ENCODE measurements around the gene KLHL20. TPM values are rescaled to one million over a fixed set of nuclear protein-coding genes. Genes with fewer than 3 reads are reported as not detected.
"Not testable (repeated sequence)": the region's sequence is repeated elsewhere in the genome, so short reads cannot be mapped to it uniquely, and the experiment has no call there.

The KLHL20 gene
- total RNA-seq, 2 donors from 2014 or later: 25.8 to 27.2 TPM

- no peak for DNase-seq (ENCODE audit: low spot score)
- intact Hi-C loops (cut with DNase I): no loop called here
Observed at GRCh38 chr1:173742203-173742886, 27.6 kb downstream of the KLHL20 start.

GRCh38 chr1:173744651-173745050, 29.9 kb downstream of the KLHL20 start:
- intact Hi-C loops (cut with DNase I): no loop called here
- DNase-seq (ENCODE audit: low spot score): no peak

- no peak for DNase-seq (ENCODE audit: low spot score)
- intact Hi-C loops (cut with DNase I): no loop called here
Observed at GRCh38 chr1:173749137-173749536, 34.4 kb downstream of the KLHL20 start.

GRCh38 chr1:173753830-173754229, 39.0 kb downstream of the KLHL20 start:
- intact Hi-C loops (cut with DNase I): no loop called here
- DNase-seq (ENCODE audit: low spot score): no peak

GRCh38 chr1:173757666-173758065, 42.9 kb downstream of the KLHL20 start:
- intact Hi-C loops (cut with DNase I): no loop called here

GRCh38 chr1:173758110-173758509, 43.3 kb downstream of the KLHL20 start:
- intact Hi-C loops (cut with DNase I): no loop called here

More at GRCh38 chr1:173757666-173758065, 42.9 kb downstream of the KLHL20 start:
- DNase-seq (ENCODE audit: low spot score): no peak

GRCh38 chr1:173758980-173759379, 44.2 kb downstream of the KLHL20 start:
- intact Hi-C loops (cut with DNase I): no loop called here
- DNase-seq (ENCODE audit: low spot score): no peak

More at GRCh38 chr1:173758110-173758509, 43.3 kb downstream of the KLHL20 start:
- DNase-seq (ENCODE audit: low spot score): no peak

- DNase-seq (ENCODE audit: low spot score); intact Hi-C loops (cut with DNase I): not testable (repeated sequence)
Observed at GRCh38 chr1:173764331-173764730, 49.5 kb downstream of the KLHL20 start.

GRCh38 chr1:173768206-173768605, 53.4 kb downstream of the KLHL20 start:
- intact Hi-C loops (cut with DNase I): no loop called here
- DNase-seq (ENCODE audit: low spot score): no peak

GRCh38 chr1:173768827-173769226, 54.0 kb downstream of the KLHL20 start:
- intact Hi-C loops (cut with DNase I): no loop called here
- DNase-seq (ENCODE audit: low spot score): no peak

- DNase-seq (ENCODE audit: low spot score); intact Hi-C loops (cut with DNase I): not testable (repeated sequence)
Observed at GRCh38 chr1:173770330-173770729, 55.5 kb downstream of the KLHL20 start.

- intact Hi-C loops (cut with DNase I): no loop called here
- DNase-seq (ENCODE audit: low spot score): no peak
Observed at GRCh38 chr1:173771560-173771959, 56.8 kb downstream of the KLHL20 start.

GRCh38 chr1:173775578-173776226, 60.9 kb downstream of the KLHL20 start:
- DNase-seq (ENCODE audit: low spot score): no peak
- intact Hi-C loops (cut with DNase I): no loop called here

GRCh38 chr1:173779936-173780335, 65.2 kb downstream of the KLHL20 start:
- no peak for DNase-seq (ENCODE audit: low spot score)
- intact Hi-C loops (cut with DNase I): no loop called here

- DNase-seq (ENCODE audit: low spot score): no peak
- intact Hi-C loops (cut with DNase I): no loop called here
Observed at GRCh38 chr1:173784997-173785396, 70.2 kb downstream of the KLHL20 start.

GRCh38 chr1:173789841-173790240, 75.1 kb downstream of the KLHL20 start:
- DNase-seq (ENCODE audit: low spot score): no peak
- intact Hi-C loops (cut with DNase I): no loop called here

GRCh38 chr1:173798078-173798477, 83.3 kb downstream of the KLHL20 start:
- intact Hi-C loops (cut with DNase I): no loop called here
- DNase-seq (ENCODE audit: low spot score): no peak

GRCh38 chr1:173799995-173800394, 85.2 kb downstream of the KLHL20 start:
- DNase-seq (ENCODE audit: low spot score); intact Hi-C loops (cut with DNase I): not testable (repeated sequence)

GRCh38 chr1:173802961-173803360, 88.2 kb downstream of the KLHL20 start:
- intact Hi-C loops (cut with DNase I): no loop called here
- no peak for DNase-seq (ENCODE audit: low spot score)

GRCh38 chr1:173813654-173814053, 98.9 kb downstream of the KLHL20 start:
- DNase-seq (ENCODE audit: low spot score); intact Hi-C loops (cut with DNase I): not testable (repeated sequence)

- no peak for DNase-seq (ENCODE audit: low spot score)
- intact Hi-C loops (cut with DNase I): no loop called here
Observed at GRCh38 chr1:173818459-173818858, 103.7 kb downstream of the KLHL20 start.
